AG04450 (cell line): Measurements from ENCODE around the gene CLSTN1. TPM values are rescaled to one million over a fixed set of nuclear protein-coding genes. Genes with fewer than 3 reads are reported as not detected.

Experiments
- CTCF ChIA-PET: fragments of 300-600, 350-600 bp; formaldehyde crosslinking; extraction: SDS; loops from one replicate; lab custom pipeline; 2022; ENCODE audit warnings: antibody characterized with exemption, inconsistent platforms; lab: Charles Lee
- POLR2A ChIA-PET: fragments of 350-600 bp; formaldehyde crosslinking; extraction: SDS; loops from one replicate; lab custom pipeline; 2021; ENCODE audit warnings: antibody characterized with exemption, inconsistent platforms; lab: Yijun Ruan, JAX
- DNase-seq: peaks from one replicate; pipeline ENCODE4 v3.0.0-alpha.2; 2011; ENCODE audit warnings: low read depth, low spot score
- H3K27ac ChIP-seq: one replicate; pipeline ENCODE4 v1.5.1; 2012; ENCODE audit warnings: low read depth, low read length, control low read depth
- H3K27me3 ChIP-seq: one replicate; pipeline ENCODE4 v1.6.0; 2012; ENCODE audit warnings: low read length; ENCODE audit not compliant: control insufficient read depth, insufficient read depth
- H3K4me3 ChIP-seq: 2 replicates; pipeline ENCODE4 v1.5.1; 2011; ENCODE audit warnings: mild to moderate bottlenecking, low read depth, low read length, control low read depth
- H3K9me3 ChIP-seq: 2 replicates; pipeline ENCODE4 v1.5.1; 2012; ENCODE audit warnings: low read length; ENCODE audit not compliant: control insufficient read depth, insufficient read depth
- polyA plus RNA-seq: library from polyadenylated mRNA; depleted of rRNA; stranded (reverse); fragments of >200 nt; gene quantifications from 2 replicates; pipeline ENCODE4 v1.2.3, GENCODE V29; 2011
- TF ChIP-seq, protein P1 (sequence below): IDR thresholded peaks from 2 replicates; pipeline ENCODE4 v1.5.1; 2011; ENCODE audit warnings: low read depth, low read length, control low read depth, inconsistent platforms

The CLSTN1 gene
- polyA plus RNA-seq, 1 experiment = 35.2 TPM

DNA sequence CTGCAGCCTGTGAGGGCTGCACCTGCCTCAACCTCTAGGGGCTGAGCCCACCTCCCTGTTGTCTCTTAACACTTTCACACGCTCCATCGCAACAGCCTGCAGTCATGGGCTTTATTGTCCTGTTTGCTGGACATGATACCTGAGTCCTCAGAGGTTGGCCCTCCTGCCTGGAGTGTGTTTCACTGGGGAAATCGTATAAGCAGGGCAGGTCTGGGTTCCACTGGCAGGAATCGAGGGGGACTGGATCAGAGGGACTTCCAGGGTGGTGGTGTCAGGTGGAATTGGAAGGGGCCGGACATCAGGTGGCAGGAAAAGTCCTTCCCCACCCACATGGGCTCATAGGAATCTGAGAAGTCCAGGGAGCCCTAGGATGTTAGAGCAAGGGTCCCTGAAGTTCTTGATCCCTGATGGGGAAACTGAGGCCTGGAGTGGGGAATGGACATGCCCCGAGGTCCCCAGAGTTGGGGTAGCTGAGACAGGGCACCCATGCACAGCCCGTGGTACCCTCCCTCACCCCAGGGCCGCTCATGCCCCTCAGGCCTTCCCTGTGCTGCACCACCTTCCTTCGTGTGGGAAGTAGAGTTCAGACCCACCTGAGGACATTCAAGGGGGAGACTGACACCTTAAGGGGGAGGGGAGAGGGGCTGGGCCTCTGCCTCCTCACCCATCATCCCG, 105.6 kb downstream of the CLSTN1 start:
- ChIA-PET CTCF (interaction anchor here (0.5 to 1.6 kb wide), 2 partner anchors 16 to 91 kb away, joined by 4 to 8 read pairs; no protein-coding TSS in a partner anchor), POLR2A (no interaction called here)
- no peak overlapping the region for H3K27ac ChIP-seq
- TF ChIP-seq, protein P1, sequence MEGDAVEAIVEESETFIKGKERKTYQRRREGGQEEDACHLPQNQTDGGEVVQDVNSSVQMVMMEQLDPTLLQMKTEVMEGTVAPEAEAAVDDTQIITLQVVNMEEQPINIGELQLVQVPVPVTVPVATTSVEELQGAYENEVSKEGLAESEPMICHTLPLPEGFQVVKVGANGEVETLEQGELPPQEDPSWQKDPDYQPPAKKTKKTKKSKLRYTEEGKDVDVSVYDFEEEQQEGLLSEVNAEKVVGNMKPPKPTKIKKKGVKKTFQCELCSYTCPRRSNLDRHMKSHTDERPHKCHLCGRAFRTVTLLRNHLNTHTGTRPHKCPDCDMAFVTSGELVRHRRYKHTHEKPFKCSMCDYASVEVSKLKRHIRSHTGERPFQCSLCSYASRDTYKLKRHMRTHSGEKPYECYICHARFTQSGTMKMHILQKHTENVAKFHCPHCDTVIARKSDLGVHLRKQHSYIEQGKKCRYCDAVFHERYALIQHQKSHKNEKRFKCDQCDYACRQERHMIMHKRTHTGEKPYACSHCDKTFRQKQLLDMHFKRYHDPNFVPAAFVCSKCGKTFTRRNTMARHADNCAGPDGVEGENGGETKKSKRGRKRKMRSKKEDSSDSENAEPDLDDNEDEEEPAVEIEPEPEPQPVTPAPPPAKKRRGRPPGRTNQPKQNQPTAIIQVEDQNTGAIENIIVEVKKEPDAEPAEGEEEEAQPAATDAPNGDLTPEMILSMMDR = no peak
- no peak for DNase-seq
- H3K4me3 ChIP-seq = no peak overlapping the region
- peaks cover 15% of the 10 kb centered on the region for H3K9me3 ChIP-seq
- no peaks in the 10 kb centered on the region for H3K27me3 ChIP-seq

GRCh38 chr1:9717193-9718005, 106.4 kb downstream of the CLSTN1 start:
- POLR2A ChIA-PET = no interaction called here

DNA sequence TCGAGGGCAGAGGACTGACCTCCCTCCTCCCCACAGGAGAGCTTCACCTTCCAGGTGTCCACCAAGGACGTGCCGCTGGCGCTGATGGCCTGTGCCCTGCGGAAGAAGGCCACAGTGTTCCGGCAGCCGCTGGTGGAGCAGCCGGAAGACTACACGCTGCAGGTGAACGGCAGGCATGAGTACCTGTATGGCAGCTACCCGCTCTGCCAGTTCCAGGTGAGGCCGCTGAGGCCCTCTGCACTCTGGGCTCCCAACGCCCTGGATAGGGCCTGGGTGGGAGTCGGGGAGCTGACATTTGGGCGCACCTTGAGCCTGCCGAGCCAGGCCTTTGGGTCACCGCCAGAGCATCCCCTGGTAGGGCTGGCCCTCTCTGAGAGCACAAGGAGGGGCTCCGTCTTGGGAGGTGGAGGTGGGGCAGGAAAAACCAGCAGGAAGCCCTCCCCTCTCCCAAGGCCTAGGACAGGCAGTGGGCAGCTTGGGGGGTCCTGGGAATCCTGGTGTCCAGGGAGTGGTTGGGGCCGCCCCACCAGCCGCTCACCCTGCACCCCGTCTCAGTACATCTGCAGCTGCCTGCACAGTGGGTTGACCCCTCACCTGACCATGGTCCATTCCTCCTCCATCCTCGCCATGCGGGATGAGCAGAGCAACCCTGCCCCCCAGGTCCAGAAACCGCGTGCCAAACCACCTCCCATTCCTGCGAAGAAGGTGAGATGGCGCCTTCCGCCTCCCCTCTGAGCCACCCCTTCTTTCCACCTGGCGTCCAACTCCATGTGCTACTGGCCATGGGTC, 107.2 kb downstream of the CLSTN1 start:
- no peaks in the 10 kb centered on the region; the same call in 1 of the 2 replicates for H3K9me3 ChIP-seq
- no peak overlapping the region for H3K27ac ChIP-seq
- H3K27me3 ChIP-seq = no peaks in the 10 kb centered on the region
- no peak overlapping the region for H3K4me3 ChIP-seq
- DNase-seq = no peak
- ChIA-PET POLR2A (no interaction called here), CTCF (interaction anchor here (0.6 kb wide), 1 partner anchor 110 kb away, joined by 5 read pairs; no protein-coding TSS in a partner anchor)
- TF ChIP-seq, protein P1 = no peak

More at GRCh38 chr1:9717193-9718005, 106.4 kb downstream of the CLSTN1 start:
- no peak for DNase-seq
- CTCF ChIA-PET = interaction anchor here (0.5 kb wide), 1 partner anchor 15 kb away, joined by 4 read pairs; no protein-coding TSS in a partner anchor
- Histone ChIP-seq H3K27me3 (no peaks in the 10 kb centered on the region), H3K4me3 (no peak overlapping the region), H3K9me3 (peaks cover 7% of the 10 kb centered on the region), H3K27ac (no peak overlapping the region)
- TF ChIP-seq, protein P1 = no peak

- no peaks in the 10 kb centered on the region; the same call in 1 of the 2 replicates for H3K9me3 ChIP-seq
- no peak overlapping the region for H3K27ac ChIP-seq
- H3K4me3 ChIP-seq = no peak overlapping the region
- no peaks in the 10 kb centered on the region for H3K27me3 ChIP-seq
- DNase-seq = no peak
- POLR2A ChIA-PET = no interaction called here
- CTCF ChIA-PET = no interaction called here
- TF ChIP-seq, protein P1 = no peak
These were observed 108.1 kb downstream of the CLSTN1 start for GRCh38 chr1:9715536-9716226.
